Astrocyte of the cerebellum (primary cell): ENCODE data around the gene MRPL14.

Source experiments
- DNase-seq: peaks from one replicate; pipeline ENCODE4 v3.0.0-alpha.2; 2011; ENCODE audit warnings: low read depth
- H3K4me3 ChIP-seq: 2 replicates; pipeline ENCODE4 v1.5.1; 2011; ENCODE audit warnings: mild to moderate bottlenecking, low read depth, low read length, moderate library complexity
- CTCF ChIP-seq: IDR thresholded peaks from 2 replicates; pipeline ENCODE4 v1.5.1; 2012; ENCODE audit warnings: low read length, low read depth, moderate library complexity, mild to moderate bottlenecking; ENCODE audit errors: missing control alignments
- in situ Hi-C: cut with HindIII; loops from 2 replicates; pipeline ENCODE4 v1.10.0; 2017; ENCODE audit warnings: low sequenced_read_pairs

The MRPL14 gene

GRCh38 chr6:44104481-44105021 is 22.7 kb downstream of the MRPL14 start:
- TF ChIP-seq CTCF = no peak
- in situ Hi-C loops = loop anchor here (5.0 kb wide), 1 partner anchor 48 kb away; no protein-coding TSS in a partner anchor
- DNase-seq = no peak
- H3K4me3 ChIP-seq = no peak overlapping the region

GRCh38 chr6:44102527-44102926 is 24.7 kb downstream of the MRPL14 start:
- no peak for DNase-seq
- in situ Hi-C loops = no loop called here
- no peak overlapping the region for H3K4me3 ChIP-seq
- TF ChIP-seq CTCF = no peak

- TF ChIP-seq CTCF = no peak
- in situ Hi-C loops = no loop called here
- no peak overlapping the region for H3K4me3 ChIP-seq
- DNase-seq = no peak
Observed at GRCh38 chr6:44101832-44102231, 25.4 kb downstream of the MRPL14 start.

GRCh38 chr6:44100088-44100550 is 27.1 kb downstream of the MRPL14 start:
- in situ Hi-C loops = no loop called here
- no peak overlapping the region for H3K4me3 ChIP-seq
- TF ChIP-seq CTCF = peak; percentile 80
- DNase-seq = no peak

GRCh38 chr6:44099192-44099591 is 28.1 kb downstream of the MRPL14 start:
- TF ChIP-seq CTCF = no peak
- no peak overlapping the region for H3K4me3 ChIP-seq
- in situ Hi-C loops = no loop called here
- DNase-seq = no peak

- DNase-seq = no peak
- H3K4me3 ChIP-seq = no peak overlapping the region
- in situ Hi-C loops = no loop called here
- no peak for TF ChIP-seq CTCF
Observed at GRCh38 chr6:44097782-44098317, 29.4 kb downstream of the MRPL14 start.
